MM.1S (cell line): ENCODE measurements around the gene KCNK5.

Experiments used
- DNase-seq: peaks from one replicate; pipeline ENCODE4 v3.0.0-alpha.2; 2015
- H2AFZ ChIP-seq: fragments of 300-600 bp; sonication (generic); 2 replicates; pipeline ENCODE4 v1.6.0; 2016; ENCODE audit warnings: antibody characterized with exemption, low read length
- H3F3A ChIP-seq: fragments of 300-600 bp; sonication (generic); 2 replicates; pipeline ENCODE4 v1.6.1; 2016; ENCODE audit warnings: mild to moderate bottlenecking, antibody characterized with exemption, low read length, moderate library complexity, mixed read lengths; ENCODE audit not compliant: insufficient read depth
- H3K27ac ChIP-seq: fragments of 300-600 bp; sonication (generic); 2 replicates; pipeline ENCODE4 v1.5.1; 2016; ENCODE audit warnings: mild to moderate bottlenecking, low read length
- H3K27me3 ChIP-seq: fragments of 300-600 bp; sonication (generic); replicated peaks from 2 replicates; pipeline ENCODE4 v1.6.0; 2016; ENCODE audit warnings: low read length; ENCODE audit not compliant: insufficient read depth
- H3K36me3 ChIP-seq: fragments of 300-600 bp; sonication (generic); replicated peaks from 2 replicates; pipeline ENCODE4 v1.6.1; 2016; ENCODE audit warnings: mild to moderate bottlenecking, low read length, mixed read lengths; ENCODE audit not compliant: insufficient read depth
- H3K4me1 ChIP-seq: fragments of 300-600 bp; sonication (generic); 2 replicates; pipeline ENCODE4 v1.6.1; 2016; ENCODE audit warnings: low read length, mixed read lengths
- H3K4me2 ChIP-seq: fragments of 300-600 bp; sonication (generic); 2 replicates; pipeline ENCODE4 v1.6.0; 2016; ENCODE audit warnings: low read depth, low read length
- H3K4me3 ChIP-seq: fragments of 300-600 bp; sonication (generic); 2 replicates; pipeline ENCODE4 v1.5.1; 2016; ENCODE audit warnings: low read length, mixed read lengths
- H3K79me2 ChIP-seq: fragments of 300-600 bp; sonication (generic); 2 replicates; pipeline ENCODE4 v1.6.1; 2016; ENCODE audit warnings: mixed run types, low read length, mixed read lengths
- H3K9ac ChIP-seq: fragments of 300-600 bp; sonication (generic); 2 replicates; pipeline ENCODE4 v1.6.1; 2016; ENCODE audit warnings: low read length, mixed read lengths
- H3K9me2 ChIP-seq: fragments of 300-600 bp; sonication (generic); replicated peaks from 2 replicates; pipeline ENCODE4 v1.6.1; 2016; ENCODE audit warnings: mild to moderate bottlenecking, low read length, mixed read lengths; ENCODE audit not compliant: insufficient read depth
- H3K9me3 ChIP-seq: fragments of 300-600 bp; sonication (generic); replicated peaks from 2 replicates; pipeline ENCODE4 v1.6.1; 2016; ENCODE audit warnings: mild to moderate bottlenecking, low read length, mixed read lengths; ENCODE audit not compliant: insufficient read depth
- H4K20me1 ChIP-seq: fragments of 300-600 bp; sonication (generic); 2 replicates; pipeline ENCODE4 v1.6.1; 2016; ENCODE audit warnings: mild to moderate bottlenecking, low read length, moderate library complexity, mixed read lengths; ENCODE audit not compliant: insufficient read depth
- EZH2 ChIP-seq: fragments of 300-600 bp; sonication (generic); optimal IDR thresholded peaks from 2 replicates; pipeline ENCODE3; 2017; ENCODE audit warnings: low read depth, mild to moderate bottlenecking, antibody characterized with exemption, low read length, mixed read lengths
- EZH2phosphoT487 ChIP-seq: fragments of 300-600 bp; sonication (generic); IDR thresholded peaks from 2 replicates; pipeline ENCODE4 v1.6.1; 2018; ENCODE audit warnings: antibody characterized with exemption, low read length
- TF ChIP-seq, protein P1 (sequence below): fragments of 300-600 bp; sonication (generic); IDR thresholded peaks from 2 replicates; pipeline ENCODE4 v1.5.1; 2016; ENCODE audit warnings: antibody characterized with exemption, low read length, mixed read lengths

Gene KCNK5

GRCh38 chr6:39184906-39185580 is 44.2 kb downstream of the KCNK5 start:
- no peak for TF ChIP-seq EZH2
- no peak for TF ChIP-seq EZH2phosphoT487
- TF ChIP-seq, protein P1, sequence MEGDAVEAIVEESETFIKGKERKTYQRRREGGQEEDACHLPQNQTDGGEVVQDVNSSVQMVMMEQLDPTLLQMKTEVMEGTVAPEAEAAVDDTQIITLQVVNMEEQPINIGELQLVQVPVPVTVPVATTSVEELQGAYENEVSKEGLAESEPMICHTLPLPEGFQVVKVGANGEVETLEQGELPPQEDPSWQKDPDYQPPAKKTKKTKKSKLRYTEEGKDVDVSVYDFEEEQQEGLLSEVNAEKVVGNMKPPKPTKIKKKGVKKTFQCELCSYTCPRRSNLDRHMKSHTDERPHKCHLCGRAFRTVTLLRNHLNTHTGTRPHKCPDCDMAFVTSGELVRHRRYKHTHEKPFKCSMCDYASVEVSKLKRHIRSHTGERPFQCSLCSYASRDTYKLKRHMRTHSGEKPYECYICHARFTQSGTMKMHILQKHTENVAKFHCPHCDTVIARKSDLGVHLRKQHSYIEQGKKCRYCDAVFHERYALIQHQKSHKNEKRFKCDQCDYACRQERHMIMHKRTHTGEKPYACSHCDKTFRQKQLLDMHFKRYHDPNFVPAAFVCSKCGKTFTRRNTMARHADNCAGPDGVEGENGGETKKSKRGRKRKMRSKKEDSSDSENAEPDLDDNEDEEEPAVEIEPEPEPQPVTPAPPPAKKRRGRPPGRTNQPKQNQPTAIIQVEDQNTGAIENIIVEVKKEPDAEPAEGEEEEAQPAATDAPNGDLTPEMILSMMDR = no peak
- H3K4me2 ChIP-seq = no peak overlapping the region

DNA sequence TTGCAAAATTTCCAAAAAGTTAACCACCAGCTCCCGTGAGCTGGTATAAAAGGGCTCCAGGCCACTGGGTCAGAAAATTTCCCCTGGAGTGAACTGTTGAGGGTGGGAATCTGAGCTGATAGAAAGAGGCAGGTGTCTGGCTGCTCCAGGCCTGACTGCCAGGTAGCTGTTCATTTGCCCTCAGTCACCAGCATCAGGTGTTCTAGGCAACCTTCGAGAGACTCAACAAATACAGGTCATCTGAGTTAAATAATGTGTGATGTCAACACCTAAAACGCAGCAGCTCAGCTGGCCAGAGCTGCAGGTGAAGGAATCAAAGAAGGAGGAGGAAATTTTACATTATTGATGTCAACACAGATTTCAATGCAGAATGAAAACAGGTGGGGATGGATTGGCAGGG is 46.7 kb downstream of the KCNK5 start:
- no peaks in the 10 kb centered on the region for H3K9me3 ChIP-seq
- H3K4me1 ChIP-seq = no peaks in the 10 kb centered on the region
- TF ChIP-seq EZH2phosphoT487 (no peak), EZH2 (no peak)
- TF ChIP-seq, protein P1 = no peak
- H4K20me1 ChIP-seq = no peaks in the 10 kb centered on the region
- H2AFZ ChIP-seq = no peak overlapping the region
- no peaks in the 10 kb centered on the region for H3F3A ChIP-seq
- H3K27me3 ChIP-seq = no peaks in the 10 kb centered on the region
- no peaks in the 10 kb centered on the region for H3K36me3 ChIP-seq
- no peaks in the 10 kb centered on the region for H3K79me2 ChIP-seq
- H3K4me2 ChIP-seq = no peak overlapping the region
- no peak overlapping the region for H3K4me3 ChIP-seq
- H3K9me2 ChIP-seq = no peaks in the 10 kb centered on the region
- H3K9ac ChIP-seq = no peak overlapping the region
- no peak overlapping the region for H3K27ac ChIP-seq
- no peak for DNase-seq

More at GRCh38 chr6:39184906-39185580, 44.2 kb downstream of the KCNK5 start:
- no peak overlapping the region for H3K4me3 ChIP-seq
- no peak overlapping the region for H2AFZ ChIP-seq
- no peaks in the 10 kb centered on the region for H3K9me2 ChIP-seq
- H3K9me3 ChIP-seq = no peaks in the 10 kb centered on the region
- DNase-seq = no peak
- H4K20me1 ChIP-seq = no peaks in the 10 kb centered on the region
- no peaks in the 10 kb centered on the region for H3K79me2 ChIP-seq
- H3K36me3 ChIP-seq = no peaks in the 10 kb centered on the region
- H3K27ac ChIP-seq = no peak overlapping the region
- no peaks in the 10 kb centered on the region for H3K27me3 ChIP-seq
- no peaks in the 10 kb centered on the region for H3K4me1 ChIP-seq
- H3K9ac ChIP-seq = no peak overlapping the region
- H3F3A ChIP-seq = no peaks in the 10 kb centered on the region

GRCh38 chr6:39181826-39182225 is 47.4 kb downstream of the KCNK5 start:
- no peaks in the 10 kb centered on the region for H3K4me1 ChIP-seq
- no peak overlapping the region for H3K4me2 ChIP-seq
- H3K36me3 ChIP-seq = no peaks in the 10 kb centered on the region
- H3K9me2 ChIP-seq = no peaks in the 10 kb centered on the region
- DNase-seq = no peak
- no peak overlapping the region for H3K4me3 ChIP-seq
- H3K79me2 ChIP-seq = no peaks in the 10 kb centered on the region
- no peaks in the 10 kb centered on the region for H4K20me1 ChIP-seq
- no peak overlapping the region for H3K9ac ChIP-seq
- H2AFZ ChIP-seq = no peak overlapping the region
- TF ChIP-seq EZH2phosphoT487 = no peak
- no peak for TF ChIP-seq EZH2
- TF ChIP-seq, protein P1 = no peak
- H3K27me3 ChIP-seq = no peaks in the 10 kb centered on the region
- H3K9me3 ChIP-seq = no peaks in the 10 kb centered on the region
- H3K27ac ChIP-seq = no peak overlapping the region
- no peaks in the 10 kb centered on the region for H3F3A ChIP-seq
